Amniotic epithelial cell (primary cell): Measurements from ENCODE around the gene NELL1.

Experiments used
- DNase-seq: peaks from one replicate; pipeline ENCODE4 v3.0.0-alpha.2; 2010; ENCODE audit warnings: low read depth

NELL1 gene

DNA sequence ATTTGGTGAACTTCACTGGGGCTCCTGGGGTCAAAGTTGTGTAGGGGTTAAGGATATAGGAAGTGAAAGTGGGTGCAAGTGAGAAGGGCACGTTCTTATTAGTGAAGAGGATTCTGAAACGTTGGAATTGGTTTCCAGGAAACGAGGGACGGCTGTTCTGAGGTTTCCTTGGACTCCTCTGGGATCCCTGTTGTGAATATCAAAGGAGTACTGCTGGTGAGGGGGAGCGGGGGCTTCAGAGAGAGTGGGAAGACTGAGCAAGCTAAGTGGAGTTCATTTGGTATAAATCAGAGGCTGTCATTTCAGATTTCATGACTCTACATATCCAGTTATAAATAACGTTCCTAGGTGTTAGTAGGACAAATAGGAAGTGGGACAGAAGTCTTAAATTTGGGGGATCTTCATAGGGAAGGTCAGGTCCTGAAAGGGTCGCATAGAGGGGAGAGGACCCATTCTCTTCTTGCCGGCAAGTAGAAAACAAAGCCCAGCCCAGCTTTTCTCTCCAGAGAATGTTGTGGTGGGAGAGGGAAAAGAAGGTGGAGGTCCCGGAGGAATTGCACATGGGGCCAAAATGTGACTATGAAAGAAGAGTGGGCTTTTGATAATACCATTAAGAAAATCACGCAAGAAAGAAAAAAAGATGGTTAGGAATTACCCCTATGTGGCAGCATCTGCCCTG, 1.1 kb upstream of the NELL1 start:
- DNase-seq = no peak

DNA sequence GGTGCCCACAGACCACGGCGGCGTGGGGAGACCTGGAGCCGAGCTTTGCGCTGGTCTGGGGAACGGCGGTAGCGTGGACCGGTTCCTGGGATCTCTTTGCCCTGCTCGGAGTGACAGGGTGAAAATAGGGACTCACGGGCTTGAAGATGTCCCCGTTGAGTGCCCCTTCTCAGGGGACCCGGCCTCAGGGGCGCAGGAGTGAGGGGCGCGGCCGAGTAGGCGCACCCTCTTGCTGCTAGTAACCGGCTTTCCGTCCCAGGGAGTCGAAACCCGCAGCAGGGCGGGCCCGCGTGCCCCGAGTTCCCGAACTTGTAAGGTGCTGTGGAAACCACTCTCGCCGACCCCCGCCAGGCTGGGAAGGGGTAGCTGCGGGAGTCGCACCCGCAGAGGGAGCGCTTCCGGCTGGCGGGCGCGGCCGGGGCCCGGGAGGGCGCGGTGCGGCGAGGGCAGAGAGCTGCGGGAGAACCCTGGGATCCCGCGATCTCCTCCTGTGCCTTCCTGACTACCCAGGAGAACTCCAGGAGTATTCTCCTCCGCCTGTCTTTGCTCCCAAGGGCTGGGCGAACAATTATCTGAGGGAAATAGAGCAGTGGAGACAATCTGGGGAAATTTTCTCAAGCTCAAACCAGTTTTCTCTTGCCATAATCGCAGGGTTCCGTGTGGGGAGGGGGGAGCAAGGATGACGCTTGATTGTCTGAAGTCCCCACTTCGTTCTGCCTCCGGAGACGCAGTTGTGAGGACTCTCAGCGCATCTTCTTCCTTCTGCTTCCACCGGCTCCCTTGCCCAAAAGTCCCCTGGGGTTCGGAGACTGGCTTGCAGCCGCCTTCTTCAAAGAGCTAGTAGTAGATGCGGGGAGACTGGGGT, 666 bp downstream of the NELL1 start:
- DNase-seq = no peak

DNA sequence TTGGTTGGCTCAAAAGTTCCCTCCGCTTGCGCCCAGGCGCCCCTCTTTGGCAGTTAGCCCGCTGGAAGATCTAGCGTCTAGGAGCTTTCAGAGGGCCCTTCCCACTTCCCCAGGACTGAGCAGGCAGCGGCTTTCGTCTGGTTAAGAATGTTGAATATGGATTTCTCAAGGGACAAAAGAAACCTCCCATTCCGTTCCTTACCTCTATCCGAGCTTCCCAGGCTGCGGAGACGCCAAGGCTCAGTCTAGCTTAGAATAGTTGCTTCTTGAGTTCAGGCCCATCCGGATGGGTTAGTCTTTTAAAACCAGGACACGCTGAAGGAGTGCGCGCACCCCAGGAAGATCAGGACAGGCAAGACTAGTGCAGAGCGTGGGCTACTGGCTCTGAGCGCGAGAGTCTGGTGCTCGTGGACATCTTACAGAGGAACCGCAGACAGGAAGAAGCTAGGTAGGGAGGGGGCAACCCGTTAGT, 1.6 kb downstream of the NELL1 start:
- no peak for DNase-seq

DNA sequence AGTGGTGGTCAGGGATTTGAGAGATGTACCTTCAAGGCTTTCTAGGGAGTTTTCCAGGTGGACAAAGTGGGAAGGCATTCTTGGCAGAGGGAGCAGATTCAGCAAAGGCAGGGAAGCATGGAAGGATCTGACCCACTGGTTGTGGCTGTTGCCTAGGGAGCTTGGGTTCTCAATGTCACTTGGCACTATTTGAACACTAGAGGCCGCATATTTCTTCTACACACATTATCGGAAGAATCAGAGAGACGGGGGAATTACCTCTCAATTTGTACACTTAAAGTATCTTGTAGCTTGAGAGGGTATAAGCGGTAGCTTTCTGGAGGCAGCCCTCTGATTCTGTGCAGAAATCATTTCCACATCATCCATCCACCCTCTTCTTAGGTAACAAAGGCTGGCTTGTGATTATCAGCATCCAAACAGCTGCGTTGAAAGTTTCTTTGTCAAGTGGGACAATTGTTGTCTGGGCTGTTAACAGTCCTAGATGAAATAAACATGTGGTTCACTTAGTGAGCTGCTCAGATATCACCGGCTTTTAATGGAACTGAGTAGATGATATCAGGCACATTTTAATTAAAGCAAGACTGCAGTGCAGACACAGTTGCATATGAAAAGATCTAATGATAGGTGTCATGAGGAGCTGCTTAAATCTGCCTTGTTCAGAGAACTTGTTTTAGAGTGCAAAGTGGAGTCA, 2.6 kb downstream of the NELL1 start:
- no peak for DNase-seq

DNA sequence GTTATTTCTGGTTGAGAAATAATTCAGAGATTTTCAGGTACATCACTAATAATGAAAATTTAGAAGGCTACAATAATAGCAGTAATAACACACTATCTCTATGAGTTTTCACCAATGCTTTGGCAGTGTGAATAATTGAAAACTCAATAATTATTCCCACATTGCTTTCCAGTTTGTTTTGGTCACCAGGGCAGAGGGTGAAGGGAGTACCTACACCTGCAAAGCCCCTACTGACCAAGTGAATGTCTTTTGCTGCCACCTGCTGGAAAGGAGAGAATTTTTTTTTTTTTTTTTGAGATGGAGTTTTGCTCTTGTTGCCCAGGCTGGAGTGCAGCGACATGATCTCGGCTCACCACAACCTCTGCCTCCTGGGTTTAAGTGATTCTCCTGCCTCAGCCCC, 3.2 kb downstream of the NELL1 start:
- no peak for DNase-seq

DNA sequence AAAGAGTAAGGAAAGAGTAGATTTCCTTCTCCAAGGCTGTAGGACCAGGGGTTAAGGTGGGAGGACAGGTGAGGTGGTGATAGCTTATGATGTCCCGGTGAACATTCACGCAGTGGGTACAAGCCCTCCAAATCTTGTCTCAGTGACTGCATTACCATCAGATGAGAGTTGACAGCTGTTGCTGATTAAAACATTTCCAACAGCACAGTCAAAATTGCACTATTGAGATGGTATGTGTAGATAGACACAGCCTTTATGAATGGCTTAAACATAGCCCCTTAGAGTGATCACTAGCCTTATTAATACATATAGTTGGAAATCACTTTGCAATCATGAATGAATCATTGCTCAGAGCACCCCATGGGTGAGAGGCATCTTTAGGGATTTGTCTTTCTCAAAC, 7.3 kb downstream of the NELL1 start:
- DNase-seq = no peak

DNA sequence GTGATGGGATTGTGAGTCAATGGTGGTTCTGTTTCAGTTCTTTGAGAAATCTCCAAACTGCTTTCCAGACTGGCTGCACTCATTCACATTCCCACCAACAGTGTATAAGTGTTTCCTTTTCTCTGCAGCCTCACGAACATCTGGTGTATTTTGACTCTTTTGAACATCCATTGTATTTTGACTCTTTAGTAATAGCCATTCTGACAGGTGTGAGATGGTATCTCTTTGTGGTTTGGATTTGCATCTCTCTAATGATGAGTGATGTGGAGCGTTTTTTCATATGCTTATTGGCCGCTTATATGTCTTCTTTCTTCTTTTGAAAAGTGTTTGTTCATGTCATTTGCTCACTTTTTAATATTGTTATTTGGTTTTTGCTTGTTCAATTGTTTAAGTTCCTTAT, 19.4 kb downstream of the NELL1 start:
- DNase-seq = no peak

DNA sequence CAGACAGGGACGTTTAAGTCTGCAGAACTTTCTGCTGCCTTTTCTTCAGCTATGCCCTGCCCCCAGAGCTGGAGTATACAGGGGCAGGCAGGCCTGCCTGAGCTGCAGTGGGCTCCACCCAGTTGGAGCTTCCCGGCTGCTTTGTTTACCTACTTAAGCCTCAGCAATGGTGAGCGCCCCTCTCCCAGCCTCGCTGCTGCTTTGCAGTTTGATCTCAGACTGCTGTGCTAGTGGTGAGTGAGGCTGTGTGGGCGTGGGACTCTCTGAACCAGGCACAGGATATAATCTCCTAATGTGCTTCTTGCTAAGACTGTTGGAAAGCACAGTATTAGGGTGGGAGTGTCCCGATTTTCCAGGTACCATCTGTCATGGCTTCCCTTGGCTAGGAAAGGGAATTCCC, 38.5 kb downstream of the NELL1 start:
- no peak for DNase-seq

DNA sequence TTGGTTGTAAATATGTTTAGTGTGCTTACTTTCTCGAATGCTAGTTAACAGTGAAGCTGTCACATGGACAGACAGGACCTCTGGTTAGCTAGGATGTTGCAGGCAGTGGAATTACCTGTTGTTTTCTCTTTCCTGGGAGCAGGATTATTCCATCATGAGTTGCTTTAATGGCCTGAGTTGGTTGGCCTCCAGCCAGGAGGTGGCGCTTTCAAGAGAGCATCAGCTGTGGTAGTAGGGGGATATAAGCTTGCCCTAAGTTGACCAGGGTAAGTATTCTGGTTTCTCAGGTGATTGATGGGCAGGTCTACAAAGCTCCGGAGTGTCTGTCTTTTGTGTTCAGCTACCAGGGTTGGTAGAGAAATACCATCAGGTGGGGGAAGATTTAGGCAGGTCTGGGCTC, 43.5 kb downstream of the NELL1 start:
- DNase-seq = no peak

DNA sequence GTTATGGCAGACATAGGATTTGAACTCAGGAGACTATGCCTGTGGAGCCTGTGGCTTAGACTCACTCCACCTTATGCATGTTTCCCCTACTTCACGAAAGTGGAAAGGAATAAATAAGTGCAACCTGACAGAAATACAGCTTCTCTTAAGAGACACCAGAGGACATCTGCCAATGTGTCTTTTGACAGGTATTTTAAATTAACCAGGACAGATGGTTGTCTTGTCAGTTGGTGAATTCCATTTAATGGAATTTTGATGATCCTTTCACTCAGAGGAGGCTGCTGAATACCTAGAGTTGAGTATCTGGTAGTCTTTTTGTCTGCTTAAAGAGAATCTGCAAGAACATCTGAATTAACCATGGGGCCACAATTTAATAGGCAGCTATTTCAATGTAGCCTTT, 46.1 kb downstream of the NELL1 start:
- DNase-seq = no peak

DNA sequence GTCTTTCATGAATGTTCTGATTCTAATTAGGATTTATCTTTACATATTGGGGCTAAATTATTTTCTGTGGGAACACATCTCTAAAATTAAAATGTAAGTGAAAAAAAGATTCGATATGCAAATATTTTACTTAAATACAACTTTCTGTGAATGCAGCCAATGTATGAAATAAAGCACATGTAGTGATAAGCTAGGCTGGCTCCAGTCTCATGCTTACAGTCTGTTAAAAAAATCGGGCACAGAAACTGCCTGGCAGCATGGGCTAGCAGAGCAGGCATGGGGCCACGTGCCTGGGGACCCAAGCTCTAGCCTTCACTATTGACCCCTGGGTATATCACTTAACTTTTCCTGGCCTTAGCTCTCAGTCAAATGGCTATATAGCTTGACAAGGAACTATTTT, 46.5 kb downstream of the NELL1 start:
- no peak for DNase-seq

DNA sequence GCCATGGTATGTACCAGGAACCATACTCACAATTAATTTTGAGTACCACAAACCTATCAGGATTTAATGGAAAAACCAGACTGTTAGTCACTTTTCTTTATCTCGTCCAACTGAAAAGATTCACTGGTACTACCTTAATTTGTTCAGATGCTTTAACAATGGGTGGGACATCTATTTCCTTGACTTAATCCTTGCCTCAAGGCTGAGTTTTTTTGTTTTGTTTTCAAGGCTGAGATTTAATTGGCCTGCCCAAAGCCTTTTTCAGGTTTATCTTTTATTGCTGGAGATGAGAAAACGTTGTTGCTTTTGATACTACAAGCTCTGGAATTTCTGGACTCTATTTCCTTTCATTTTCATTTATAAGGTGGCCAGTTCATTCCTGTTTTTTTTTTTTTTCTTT, 50.4 kb downstream of the NELL1 start:
- no peak for DNase-seq

DNA sequence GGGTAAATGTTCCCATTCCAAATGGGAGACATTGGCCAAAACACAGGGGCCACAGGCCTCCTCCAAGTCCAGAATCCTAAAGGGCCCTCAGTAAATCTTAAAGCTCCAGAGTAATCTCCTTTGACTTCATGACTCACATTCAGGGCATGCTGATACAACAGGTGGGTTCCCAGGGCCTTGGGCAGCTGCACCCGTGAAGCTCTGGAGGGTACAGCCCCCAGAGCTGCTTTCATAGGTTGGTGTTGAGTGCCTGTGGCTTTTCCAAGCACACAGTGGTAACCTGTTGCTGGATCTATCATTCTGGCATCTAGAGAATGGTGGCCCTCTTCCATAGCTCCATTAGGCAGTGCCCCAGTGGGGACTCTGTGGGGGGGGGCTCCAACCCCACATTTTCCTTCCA, 54.0 kb downstream of the NELL1 start:
- no peak for DNase-seq

DNA sequence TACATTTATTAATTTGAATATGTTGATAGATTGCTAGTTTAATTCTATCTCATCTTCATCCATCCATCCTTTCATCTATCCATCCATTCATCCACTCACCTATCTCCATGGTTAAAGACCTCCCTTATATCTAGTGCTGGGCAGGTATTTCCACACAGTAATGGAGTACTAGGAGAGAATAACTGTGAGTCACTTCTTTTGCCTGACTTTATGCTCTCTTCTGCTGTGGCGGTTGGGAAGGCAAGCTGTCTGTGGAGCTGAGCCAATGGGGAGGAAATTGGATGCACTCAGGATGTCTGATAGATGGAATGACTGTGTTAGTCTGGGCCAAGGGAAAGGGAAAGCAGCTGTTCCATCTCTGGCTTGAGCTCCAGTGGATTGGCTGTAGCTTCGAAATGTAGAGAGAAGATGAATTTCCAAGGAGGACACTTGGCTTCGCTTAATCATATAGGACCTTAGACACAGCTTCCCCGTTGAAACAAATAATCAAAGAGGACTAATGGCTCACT, 60.3 kb downstream of the NELL1 start:
- no peak for DNase-seq

DNA sequence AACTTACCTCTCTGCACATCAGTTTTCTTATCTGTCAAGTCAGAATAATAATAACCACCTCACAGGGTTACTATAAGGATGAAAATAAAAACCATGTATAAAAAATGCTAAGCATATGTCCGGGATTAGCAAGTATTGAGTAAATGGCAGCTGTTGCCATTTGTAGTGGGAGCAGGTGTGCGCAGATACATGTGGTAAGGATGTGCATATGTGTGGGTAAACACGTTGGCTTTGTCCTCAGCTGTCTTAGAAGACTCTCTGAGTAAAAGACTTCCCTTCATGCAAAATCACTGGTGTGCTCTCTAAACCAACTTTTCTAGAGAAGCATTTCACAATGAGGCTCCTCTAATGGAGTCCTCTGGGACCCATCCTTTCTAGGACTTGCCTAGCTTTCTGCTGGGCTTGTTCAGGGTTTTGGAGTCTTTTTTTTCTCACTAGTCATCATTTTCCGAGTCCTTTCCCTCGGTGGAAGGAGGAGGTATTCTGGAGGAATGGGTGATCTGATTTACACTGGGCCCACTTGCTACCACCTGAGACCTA, 62.4 kb downstream of the NELL1 start:
- DNase-seq = no peak

DNA sequence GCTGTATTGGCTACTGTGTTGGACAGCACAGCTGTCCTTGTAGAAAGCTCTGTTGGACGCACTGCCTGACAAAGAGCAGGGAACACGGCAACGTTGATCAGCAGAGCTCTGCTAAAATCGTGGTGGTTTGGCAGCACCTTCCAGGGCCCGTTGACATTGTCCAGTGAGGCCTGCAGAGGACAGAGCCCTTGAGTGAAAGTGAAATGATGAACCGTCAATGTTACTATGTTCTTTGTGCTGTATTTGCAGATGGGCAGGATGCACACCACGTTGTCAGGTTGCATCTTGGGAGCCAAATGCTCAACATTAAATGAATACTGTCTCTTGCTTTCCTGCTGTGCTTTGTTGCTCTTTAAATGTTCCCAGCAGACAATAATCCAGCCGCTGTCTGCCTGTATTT, 69.7 kb downstream of the NELL1 start:
- DNase-seq = no peak

DNA sequence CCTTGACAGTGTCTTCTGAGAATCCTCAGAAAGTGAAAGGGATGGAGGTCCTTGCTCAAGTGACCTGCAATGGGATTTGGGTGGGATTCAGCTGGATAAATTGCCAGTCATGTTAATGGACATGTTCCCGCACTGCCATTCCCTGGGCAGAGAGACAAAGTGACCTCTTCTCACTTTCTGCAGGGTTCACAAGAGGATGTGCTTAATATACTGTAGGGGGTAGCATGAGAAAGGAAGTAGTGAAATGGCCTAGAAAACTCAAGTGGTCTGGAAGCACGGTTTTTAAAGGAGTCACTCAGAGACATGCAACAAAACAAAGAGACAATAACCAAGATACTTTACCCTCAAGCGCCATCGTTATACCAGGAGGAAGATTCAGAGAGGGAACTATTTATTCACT, 70.2 kb downstream of the NELL1 start:
- DNase-seq = no peak

DNA sequence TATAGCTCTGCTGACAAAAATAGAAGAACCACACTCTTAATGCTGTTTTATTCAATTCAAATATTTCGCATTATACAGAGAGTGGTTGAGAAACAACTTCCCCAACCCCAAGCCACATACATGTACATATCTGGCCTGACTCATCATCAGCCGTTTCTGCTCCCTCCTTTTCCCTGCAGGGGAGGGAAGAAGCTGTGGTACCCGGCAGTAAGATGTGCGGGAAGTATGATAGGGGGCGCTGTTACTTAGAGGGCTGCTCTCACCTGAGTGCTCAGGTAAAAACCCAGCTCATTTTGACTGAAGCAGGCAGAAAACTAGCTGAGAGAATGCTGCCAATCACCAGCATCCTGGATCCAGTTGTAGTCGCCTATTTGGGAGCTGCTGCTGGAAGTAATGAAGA, 85.5 kb downstream of the NELL1 start:
- DNase-seq = no peak

DNA sequence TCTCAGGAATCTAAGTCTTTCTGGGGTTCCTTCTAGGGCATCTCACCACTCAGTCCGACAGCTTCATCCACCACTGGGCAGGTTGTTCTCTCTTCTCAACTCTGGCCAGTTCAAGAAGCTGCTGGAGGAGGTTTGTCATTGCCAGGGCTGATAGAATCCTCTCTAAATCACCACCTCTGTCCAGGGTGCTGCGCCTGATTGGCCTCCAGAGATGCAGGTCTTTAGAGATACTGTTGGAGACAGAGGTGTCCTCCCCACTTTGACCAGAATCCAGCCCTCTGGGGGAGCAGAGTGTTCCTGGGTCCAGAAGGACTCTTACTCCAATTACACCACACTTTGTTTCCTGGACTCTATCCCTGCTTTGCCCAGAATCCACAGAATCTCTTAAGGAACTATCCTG, 90.2 kb downstream of the NELL1 start:
- no peak for DNase-seq

DNA sequence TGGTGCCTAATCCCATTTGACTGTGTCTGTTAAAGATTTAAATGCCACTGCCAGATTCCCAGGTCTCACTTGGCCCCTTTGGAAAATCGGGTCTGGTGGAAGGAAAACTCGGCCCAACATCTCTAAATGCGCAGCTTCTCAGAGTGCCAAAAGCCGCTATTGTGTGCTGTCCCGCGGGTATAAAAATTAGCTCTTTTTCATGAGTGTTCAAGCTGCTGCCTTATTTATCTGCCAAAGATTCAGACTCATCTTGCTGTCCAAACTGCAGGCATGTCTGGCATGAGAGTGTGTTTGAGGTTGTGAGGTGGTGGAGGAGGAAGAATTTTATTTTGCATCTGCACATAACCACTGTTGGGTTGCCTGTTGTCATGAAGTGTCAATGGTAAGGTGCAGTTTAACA, 91.4 kb downstream of the NELL1 start:
- no peak for DNase-seq

DNA sequence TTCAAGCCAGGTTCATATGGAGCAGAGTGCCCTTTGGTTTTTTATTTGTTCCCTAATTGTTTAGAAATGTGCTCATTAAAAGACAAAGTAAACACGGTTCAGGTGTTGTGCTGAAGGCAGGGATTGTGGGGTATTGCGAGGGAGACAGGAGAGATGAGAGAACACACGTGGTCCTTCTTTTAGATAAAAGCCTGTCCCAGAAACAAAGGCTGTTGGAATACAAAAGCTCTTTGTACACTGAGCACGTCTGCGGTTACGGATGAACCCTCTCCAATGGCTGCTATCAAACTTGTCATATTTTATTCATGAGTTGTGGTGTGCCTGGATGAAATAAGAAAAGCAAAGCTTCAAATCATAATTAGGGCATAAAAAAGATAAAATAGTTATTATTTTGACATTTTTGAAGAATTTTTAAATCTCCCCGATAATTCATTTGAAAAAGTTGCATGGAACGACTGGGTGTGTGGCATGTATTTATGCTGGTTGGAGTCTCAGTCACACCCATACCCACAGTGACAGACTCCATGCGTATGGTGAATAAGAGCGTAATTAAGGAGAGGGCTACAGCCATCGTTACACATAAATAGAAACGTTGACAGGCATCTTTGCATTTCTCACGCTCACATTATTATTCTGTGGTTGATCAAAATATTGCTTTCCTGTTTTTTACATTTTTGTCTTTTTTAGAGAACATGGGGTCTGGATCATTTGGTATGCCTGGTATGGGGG, 92.9 kb downstream of the NELL1 start:
- no peak for DNase-seq

DNA sequence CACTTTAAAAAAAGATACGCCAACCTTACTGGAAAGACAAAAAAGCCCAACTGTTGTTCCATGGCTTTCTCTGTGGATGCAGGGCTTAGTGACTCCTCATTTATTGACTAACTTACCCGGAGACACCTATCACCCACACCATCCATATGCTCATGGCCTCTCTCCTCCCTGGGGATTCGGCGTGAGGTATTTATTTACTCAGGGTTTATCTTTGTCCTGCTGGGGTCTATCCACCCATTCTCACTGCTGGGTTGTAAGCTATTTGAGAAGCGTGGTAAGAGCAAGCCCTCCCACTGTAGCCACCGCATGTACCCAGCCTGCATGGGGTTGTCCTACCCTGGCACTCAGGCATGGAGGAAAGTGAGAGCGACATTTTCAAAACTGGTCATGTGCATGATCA, 93.6 kb downstream of the NELL1 start:
- DNase-seq = no peak
